B cell (primary cell): ENCODE results near the gene LRRC8B. TPM values are rescaled to one million over a fixed set of nuclear protein-coding genes. Genes with fewer than 3 reads are reported as not detected.

Experiments
- ATAC-seq: fragments of 200-7000 bp; cut with Tn5 transposase; one replicate; pipeline ENCODE4 v1.10.0; 2021; ENCODE audit warnings: low read depth, mild to moderate bottlenecking, moderate number of reproducible peaks, moderate library complexity
- CTCF ChIA-PET: fragments of 350-600 bp; sonication (Branson Sonifier 250); formaldehyde crosslinking; loops from one replicate; lab custom pipeline; 2021; ENCODE audit warnings: antibody characterized with exemption, inconsistent platforms; lab: Charles Lee
- POLR2A ChIA-PET: fragments of 350-600 bp; sonication (Branson Sonifier 250); formaldehyde crosslinking; loops from one replicate; lab custom pipeline; 2021; ENCODE audit warnings: antibody characterized with exemption; lab: Charles Lee
- DNase-seq: peaks from one replicate; pipeline ENCODE4 v3.0.0; 2013
- H2AFZ ChIP-seq: 2 replicates; pipeline ENCODE4 v1.6.1; 2012; ENCODE audit warnings: mild to moderate bottlenecking, low read depth, low read length; ENCODE audit not compliant: insufficient read depth, poor library complexity, severe bottlenecking
- H3K27ac ChIP-seq, 2 donors: 1 replicate in 1 of 2; 2 replicates in 1 of 2; pipeline ENCODE4 v1.5.1; 2012 to 2013; ENCODE audit warnings: low read length in 2 of 2, mild to moderate bottlenecking in 2 of 2, moderate library complexity in 1 of 2
- H3K27me3 ChIP-seq, 4 experiments: fragments of 200-600 bp in 1 of 4; sonication (generic) in 1 of 4; replicated peaks in 1 of 4; 1 replicate in 2 of 4; 2 replicates in 2 of 4; pipeline versions ENCODE4 v1.6.1 to v1.7.0; 2013 to 2016; ENCODE audit warnings: low read length in 3 of 4, mild to moderate bottlenecking in 2 of 4, mixed read lengths in 1 of 4, moderate library complexity in 1 of 4; ENCODE audit not compliant: insufficient read depth in 4 of 4, control insufficient read depth in 3 of 4; ENCODE audit errors: control extremely low read depth in 1 of 4
- H3K36me3 ChIP-seq, 2 experiments: replicated peaks in 1 of 2; 1 replicate in 1 of 2; 2 replicates in 1 of 2; pipeline versions ENCODE4 v1.6.1 to v1.7.1; 2013; ENCODE audit warnings: low read length in 1 of 2; ENCODE audit not compliant: insufficient read depth in 2 of 2, control insufficient read depth in 1 of 2; ENCODE audit errors: control extremely low read depth in 1 of 2, extremely low read depth in 1 of 2
- H3K4me1 ChIP-seq, 2 donors: fragments of 200-600 bp in 1 of 2; sonication (generic) in 1 of 2; 1 replicate in 1 of 2; 2 replicates in 1 of 2; pipeline versions ENCODE4 v1.5.1 to v1.6.1; 2013 to 2017; ENCODE audit warnings: low read length in 2 of 2; ENCODE audit not compliant: control insufficient read depth in 2 of 2, insufficient read depth in 2 of 2
- H3K4me2 ChIP-seq: replicated peaks from 2 replicates; pipeline ENCODE3; 2012; ENCODE audit warnings: mild to moderate bottlenecking, low read depth, low read length; ENCODE audit not compliant: poor library complexity, severe bottlenecking
- H3K4me3 ChIP-seq, 5 experiments: fragments of 200-600 bp in 1 of 5; sonication (generic) in 1 of 5; 1 replicate in 3 of 5; 2 replicates in 2 of 5; pipeline versions ENCODE4 v1.5.1 to v1.7.0; 2011 to 2016; ENCODE audit warnings: low read length in 4 of 5, mild to moderate bottlenecking in 4 of 5, low read depth in 2 of 5, control low read depth in 1 of 5, moderate library complexity in 1 of 5; ENCODE audit not compliant: insufficient read depth in 1 of 5; ENCODE audit errors: control extremely low read depth in 1 of 5, extremely low read depth in 1 of 5
- H3K79me2 ChIP-seq: fragments of 200-600 bp; sonication (generic); one replicate; pipeline ENCODE4 v1.6.0; 2016; ENCODE audit warnings: low read length; ENCODE audit not compliant: control insufficient read depth, insufficient read depth
- H3K9ac ChIP-seq: fragments of 200-600 bp; sonication (generic); 2 replicates; pipeline ENCODE4 v1.6.1; 2017; ENCODE audit warnings: mild to moderate bottlenecking, low read length, moderate library complexity
- H3K9me3 ChIP-seq, 3 donors: one replicate each; pipeline versions ENCODE4 v1.6.1 to v1.7.1; 2013; ENCODE audit warnings: low read length in 2 of 3; ENCODE audit not compliant: control insufficient read depth in 2 of 3, insufficient read depth in 1 of 3; ENCODE audit errors: control extremely low read depth in 1 of 3
- H4K20me1 ChIP-seq: 2 replicates; pipeline ENCODE4 v1.6.0; 2012; ENCODE audit warnings: mild to moderate bottlenecking, low read length; ENCODE audit not compliant: insufficient read depth, control insufficient read depth, poor library complexity, severe bottlenecking
- H3K27ac Mint-ChIP-seq: one replicate; pipeline ENCODE4 v1.8.0; 2021; ENCODE audit warnings: mixed read lengths
- H3K27me3 Mint-ChIP-seq: one replicate; pipeline ENCODE4 v1.8.0; 2021; ENCODE audit warnings: mixed read lengths
- H3K4me1 Mint-ChIP-seq: one replicate; pipeline ENCODE4 v1.8.0; 2021; ENCODE audit warnings: mixed read lengths
- H3K4me3 Mint-ChIP-seq: one replicate; pipeline ENCODE4 v1.8.0; 2021; ENCODE audit warnings: mixed read lengths
- H3K9me3 Mint-ChIP-seq: one replicate; pipeline ENCODE4 v1.8.0; 2022; ENCODE audit warnings: mixed read lengths; ENCODE audit not compliant: insufficient read depth
- CTCF ChIP-seq: fragments of 200-600 bp; IDR thresholded peaks from one replicate; pipeline ENCODE4 v1.8.0; 2022; ENCODE audit warnings: antibody characterized with exemption, mild to moderate bottlenecking
- EZH2 ChIP-seq: IDR thresholded peaks from 2 replicates; pipeline ENCODE4 v1.6.1; 2012; ENCODE audit warnings: borderline replicate concordance, low read depth, mild to moderate bottlenecking, moderate library complexity, low read length; ENCODE audit not compliant: insufficient read depth, poor library complexity, severe bottlenecking
- WGBS: methylation state at CpG from one replicate; pipeline ENCODE4 v1.1.5; 2013; ENCODE audit warnings: missing lambda C conversion rate; ENCODE audit not compliant: insufficient coverage; 5-methylcytosine and 5-hydroxymethylcytosine counted together
- intact Hi-C: fragments of 100-400 bp; cut with micrococcal nuclease; formaldehyde crosslinking; loops from one replicate; pipeline ENCODE4 v1.10.0; 2022
- polyA minus RNA-seq: library from RNA; depleted of rRNA, polyadenylated mRNA; stranded (reverse); fragments of >200 nt; gene quantifications from 2 replicates; pipeline ENCODE4 v1.2.3, GENCODE V29; 2012
- polyA plus RNA-seq: library from polyadenylated mRNA; depleted of rRNA; stranded (reverse); fragments of >200 nt; gene quantifications from 2 replicates; pipeline ENCODE4 v1.2.3, GENCODE V29; 2012
- total RNA-seq, 2 donors: library from RNA; stranded (reverse); fragments of 120-200 nt in 1 of 2; gene quantifications; 1 replicate in 1 of 2; 2 replicates in 1 of 2; pipeline versions ENCODE4 v1.2.3 to v1.2.4, GENCODE V29; 2013 to 2022

LRRC8B gene
- total RNA-seq = 9.9 and 11.7 TPM in 2 replicates
- total RNA-seq (2013) = 6.4 TPM
- 2.2 and 2.9 TPM in 2 replicates for polyA plus RNA-seq
- 8.8 and 12.5 TPM in 2 replicates for polyA minus RNA-seq

- Mint-ChIP-seq H3K4me3 (peak within 1 kb of the TSS; percentile 98), H3K27ac (peak within 1 kb of the TSS; percentile 97), H3K9me3 (no peaks in the 10 kb centered on the region), H3K4me1 (peaks cover 26% of the 10 kb centered on the region), H3K27me3 (no peaks in the 10 kb centered on the region)
- ChIA-PET POLR2A (interaction anchor here (0.7 to 1.0 kb wide), 2 partner anchors 296 to 297 kb away, joined by 4 to 6 read pairs; partner anchors contain the start of gene LRRC8D), CTCF (interaction anchor here (0.5 to 1.7 kb wide), 2 partner anchors 73 to 239 kb away, joined by 3 to 4 read pairs; no protein-coding TSS in a partner anchor)
- peak within 1 kb of the TSS; percentile 58 to 99 (median 88) for H3K4me3 ChIP-seq
- H4K20me1 ChIP-seq = no peaks in the 10 kb centered on the region
- H3K4me1 ChIP-seq = peaks cover 13 to 23% of the 10 kb centered on the region in 2 donors
- intact Hi-C loops = loop anchor here (1.0 to 10.0 kb wide), 8 partner anchors 29 to 634 kb away; partner anchors contain the start of genes GTF2B, LRRC8C, LRRC8D and ZNF326
- WGBS = under 1% methylated on average over 85 of the region's 85 CpGs
- ATAC-seq (peak; percentile 81), DNase-seq (peak; percentile 94)
- H3K4me2 ChIP-seq = peak within 1 kb of the TSS; percentile 87
- no peaks in the 10 kb centered on the region for H3K36me3 ChIP-seq
- peaks cover 41% of the 10 kb centered on the region for H3K79me2 ChIP-seq
- peak; percentile 6 for TF ChIP-seq CTCF
- no peak for TF ChIP-seq EZH2
- H2AFZ ChIP-seq = peak within 1 kb of the TSS; percentile 91
- H3K27me3 ChIP-seq = no peaks in the 10 kb centered on the region
- H3K9ac ChIP-seq = peak within 1 kb of the TSS; percentile 93
- no peaks in the 10 kb centered on the region for H3K9me3 ChIP-seq
- peak within 1 kb of the TSS; percentile 97 to 98 for H3K27ac ChIP-seq
These were observed at the start of gene LRRC8B for GRCh38 chr1:89524369-89525168. TSS of gene LRRC8B (plus strand) at chr1:89524829. CDS start at chr1:89582651, 57,822 bp downstream.
